ENCODE results near the gene KIF27. TPM values are rescaled to one million over a fixed set of nuclear protein-coding genes. Genes with fewer than 3 reads are reported as not detected.
"Not testable (repeated sequence)": the region's sequence is repeated elsewhere in the genome, so short reads cannot be mapped to it uniquely, and the experiment has no call there.

Gene KIF27
- total RNA-seq, 1 donor: 6.0 TPM

- peak; percentile 36 for DNase-seq (ENCODE audit: low read depth)
- H3K4me3 ChIP-seq (ENCODE audit: low read depth, low read length): peak within 1 kb of the TSS; percentile 63
- peak; percentile 21 for TF ChIP-seq CTCF (IDR thresholded peaks at IDR 0.05; ENCODE audit: insufficient read depth, low read length)
Observed at GRCh38 chr9:83817356-83818278, 103.6 kb downstream of the KIF27 start, which contains the start of gene GKAP1. Gene GKAP1, minus strand, starts transcription at chr9:83817769. Its CDS starts 11,252 bp downstream, at chr9:83806517.

DNA sequence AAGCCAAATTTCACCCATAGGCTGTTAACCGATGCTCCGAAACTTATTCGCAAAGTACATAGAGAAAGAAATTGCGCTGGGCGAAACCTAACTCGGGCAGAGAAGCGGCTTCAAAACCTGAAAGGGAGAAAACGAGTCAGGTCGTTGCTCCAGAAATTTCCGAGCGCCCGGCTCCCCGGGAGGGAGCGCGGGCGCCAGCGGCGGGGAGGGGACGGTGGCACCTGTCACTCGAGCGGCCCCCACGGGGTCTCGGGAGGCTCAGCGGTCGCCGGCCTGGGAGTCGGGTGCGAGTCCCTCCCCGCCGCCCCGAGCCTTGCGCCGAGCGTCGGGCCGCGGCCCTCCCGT lies 104.2 kb downstream of the KIF27 start:
- not testable (repeated sequence) for DNase-seq (ENCODE audit: low read depth)
- H3K4me3 ChIP-seq (ENCODE audit: low read depth, low read length): peak overlapping the region; percentile 63

DNA sequence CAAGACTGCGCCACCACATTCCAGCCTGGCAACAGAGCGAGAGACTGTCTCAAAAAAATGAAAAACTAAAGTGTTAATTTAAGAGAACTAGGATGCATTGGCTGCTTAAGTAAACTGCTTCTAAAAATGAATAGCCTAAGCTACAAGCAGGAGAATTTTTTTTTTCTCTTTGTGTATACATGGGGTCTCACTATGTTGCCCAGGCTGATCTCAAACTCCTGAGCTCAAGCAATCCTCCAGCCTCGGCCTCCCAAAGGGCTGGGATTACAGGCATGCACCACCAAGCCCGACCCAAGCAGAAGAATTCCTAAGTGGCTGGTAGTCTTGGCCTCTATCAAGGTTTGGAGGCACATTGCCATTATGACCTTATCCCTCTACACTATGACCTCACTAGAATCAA lies 106.1 kb downstream of the KIF27 start:
- DNase-seq (ENCODE audit: low read depth): not testable (repeated sequence)

DNA sequence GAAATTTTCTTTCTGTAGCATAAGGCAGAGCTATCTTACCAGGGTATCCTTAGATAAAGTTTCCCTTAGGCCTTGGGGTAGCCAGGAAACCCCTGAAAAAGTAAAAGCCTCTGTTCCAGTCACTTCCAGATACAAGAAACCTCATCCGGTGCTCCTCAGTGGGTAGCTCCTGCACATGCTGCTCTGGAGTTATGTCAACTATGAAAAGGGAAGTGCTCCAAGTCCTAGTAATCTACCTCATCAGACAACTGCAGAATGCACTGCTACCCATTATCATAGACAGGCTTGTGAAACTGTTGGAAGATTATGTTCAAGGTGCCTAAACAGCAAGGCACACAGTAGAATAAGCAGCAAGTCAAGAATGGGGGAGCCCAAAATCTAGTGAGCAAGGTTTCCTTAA lies 112.0 kb downstream of the KIF27 start:
- DNase-seq (ENCODE audit: low read depth); H3K4me3 ChIP-seq (ENCODE audit: low read depth, low read length): not testable (repeated sequence)

More for the DNA sequence above, 106.1 kb downstream of the KIF27 start:
- not testable (repeated sequence) for H3K4me3 ChIP-seq (ENCODE audit: low read depth, low read length)

GRCh38 chr9:83804454-83804853 lies 116.8 kb downstream of the KIF27 start:
- H3K4me3 ChIP-seq (ENCODE audit: low read depth, low read length); DNase-seq (ENCODE audit: low read depth): not testable (repeated sequence)

GRCh38 chr9:83803941-83804340 lies 117.3 kb downstream of the KIF27 start:
- not testable (repeated sequence) for H3K4me3 ChIP-seq (ENCODE audit: low read depth, low read length); DNase-seq (ENCODE audit: low read depth)

- no peak overlapping the region for H3K4me3 ChIP-seq (ENCODE audit: low read depth, low read length)
- DNase-seq (ENCODE audit: low read depth): no peak
- TF ChIP-seq CTCF (IDR thresholded peaks at IDR 0.05; ENCODE audit: insufficient read depth, low read length): no peak
Observed at GRCh38 chr9:83800236-83801033, 120.8 kb downstream of the KIF27 start.

DNA sequence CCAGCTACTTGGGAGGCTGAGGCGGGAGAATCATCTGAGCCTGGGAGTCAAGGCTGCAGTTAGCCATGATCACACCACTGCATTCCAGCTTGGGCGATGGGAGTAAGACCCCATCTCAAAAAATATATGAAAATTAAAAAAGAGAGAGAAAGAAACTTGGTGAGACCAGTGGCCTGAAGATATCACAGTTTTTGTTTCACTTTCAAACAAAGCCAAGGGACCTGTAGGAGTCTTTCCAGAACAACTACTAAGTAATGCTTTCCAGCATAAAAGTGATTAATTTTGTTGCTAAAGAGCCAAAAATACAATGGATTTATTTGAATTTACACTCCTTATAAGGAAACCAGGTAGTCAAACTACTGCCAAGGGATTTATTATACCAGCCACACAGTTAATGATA lies 127.2 kb downstream of the KIF27 start:
- no peak overlapping the region for H3K4me3 ChIP-seq (ENCODE audit: low read depth, low read length)
- TF ChIP-seq CTCF (IDR thresholded peaks at IDR 0.05; ENCODE audit: insufficient read depth, low read length): no peak
- no peak for DNase-seq (ENCODE audit: low read depth)

- H3K4me3 ChIP-seq (ENCODE audit: low read depth, low read length): no peak overlapping the region
- TF ChIP-seq CTCF (IDR thresholded peaks at IDR 0.05; ENCODE audit: insufficient read depth, low read length): no peak
- DNase-seq (ENCODE audit: low read depth): no peak
Observed at GRCh38 chr9:83792746-83793145, 128.5 kb downstream of the KIF27 start.

Other genes with a start within 250 kb of the KIF27 start
- gene UBQLN1, start 213.5 kb downstream of the KIF27 start, total RNA-seq (ENCODE audit: low replicate concordance): 33.2 and 112 TPM in 2 replicates
- gene GKAP1, start 103.7 kb downstream of the KIF27 start, total RNA-seq (ENCODE audit: low replicate concordance): 1.4 and 2.2 TPM in 2 replicates
- 207 and 445 TPM in 2 replicates for gene HNRNPK, start 58.8 kb upstream of the KIF27 start, total RNA-seq (ENCODE audit: low replicate concordance)
- 1.2 and 17.0 TPM in 2 replicates for gene RMI1, start 59.4 kb upstream of the KIF27 start, total RNA-seq (ENCODE audit: low replicate concordance)